ENCODE results near the gene MARCO. TPM values are rescaled to one million over a fixed set of nuclear protein-coding genes. Genes with fewer than 3 reads are reported as not detected.

Gene MARCO
- total and polyA plus RNA-seq, 2 experiments from 2014 or later: not detected

GRCh38 chr2:118936306-118936705, 5.7 kb upstream of the MARCO start:
- Histone ChIP-seq H3K9me2 (ENCODE audit: insufficient read depth) (peaks cover 2% of the 10 kb centered on the region; the same call in 1 of the 2 replicates), H4K20me1 (replicated peaks; ENCODE audit: insufficient read depth) (no peaks in the 10 kb centered on the region), H3F3A (replicated peaks; ENCODE audit: low read depth) (no peaks in the 10 kb centered on the region), H3K27me3 (ENCODE audit: insufficient read depth) (no peaks in the 10 kb centered on the region), H3K27ac (ENCODE audit: low read depth) (no peak overlapping the region), H3K4me2 (no peak overlapping the region), H3K4me3 (no peak overlapping the region), H3K4me1 (ENCODE audit: insufficient read depth) (no peaks in the 10 kb centered on the region), H2AFZ (no peak overlapping the region), H3K79me2 (replicated peaks; ENCODE audit: insufficient read depth) (no peaks in the 10 kb centered on the region), H3K36me3 (ENCODE audit: insufficient read depth) (no peaks in the 10 kb centered on the region)
- no peak overlapping the region for H3K4me3 Mint-ChIP-seq
- H3K36me3 Mint-ChIP-seq (ENCODE audit: low read depth): no peaks in the 10 kb centered on the region
- H3K27ac Mint-ChIP-seq: no peak overlapping the region
- no peak for TF ChIP-seq EZH2phosphoT487 (IDR thresholded peaks at IDR 0.05; ENCODE audit: unreplicated experiment)
- TF ChIP-seq STAT1 (IDR thresholded peaks at IDR 0.05; ENCODE audit: unreplicated experiment): no peak
- TF ChIP-seq CTCF (conservative IDR thresholded peaks at IDR 0.05; ENCODE audit: low read depth in 2 of 2): no peak
- TF ChIP-seq POLR2AphosphoS5 (IDR thresholded peaks at IDR 0.05; ENCODE audit: low read depth): no peak
- no peak for TF ChIP-seq ETS1 (IDR thresholded peaks at IDR 0.05)
- no peak for TF ChIP-seq ZNF114 (CRISPR knock-in tag; IDR thresholded peaks at IDR 0.05)
- TF ChIP-seq JUNB (IDR thresholded peaks at IDR 0.05; ENCODE audit: unreplicated experiment): no peak
- no peak for TF ChIP-seq NANOG (IDR thresholded peaks at IDR 0.05; ENCODE audit: borderline replicate concordance)
- TF ChIP-seq REST (IDR thresholded peaks at IDR 0.05; ENCODE audit: unreplicated experiment): no peak
- no peak for TF ChIP-seq ZNF331 (CRISPR knock-in tag; IDR thresholded peaks at IDR 0.05; ENCODE audit: low read depth)
- TF ChIP-seq EZH2 (IDR thresholded peaks at IDR 0.05; ENCODE audit: low read depth, unreplicated experiment): no peak
- no peak for TF ChIP-seq CREB1 (CRISPR knock-in tag; IDR thresholded peaks at IDR 0.05; ENCODE audit: low read depth)
- no peak for TF ChIP-seq ZNF462 (CRISPR knock-in tag; IDR thresholded peaks at IDR 0.05)
- no peaks in the 10 kb centered on the region for H3K4me1 Mint-ChIP-seq
- ATAC-seq: no peak
- DNase-seq (ENCODE audit: low spot score): no peak
- no peaks in the 10 kb centered on the region for H3K27me3 Mint-ChIP-seq (ENCODE audit: insufficient read depth, low read depth, poor library complexity)
- peaks cover 8% of the 10 kb centered on the region for H3K9me3 Mint-ChIP-seq
